ENCODE measurements around the gene KCNA3.

DNA sequence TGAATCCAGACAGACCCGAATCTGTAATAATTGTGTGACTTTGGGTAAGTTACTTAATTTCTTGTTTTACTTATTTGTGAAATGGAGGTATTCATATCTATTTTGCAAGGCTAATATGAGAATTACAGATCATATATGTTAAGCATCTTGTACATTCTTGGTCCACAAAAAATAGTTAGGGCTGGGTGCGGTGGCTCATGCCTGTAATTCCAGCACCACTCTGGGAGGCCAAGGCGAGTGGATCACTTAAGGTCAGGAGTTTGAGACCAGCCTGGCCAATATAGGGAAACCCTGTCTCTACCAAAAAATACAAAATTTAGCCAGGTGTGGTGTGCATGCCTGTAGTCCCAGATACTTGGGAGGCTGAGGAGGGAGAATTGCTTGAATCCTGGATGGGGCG is 22.9 kb upstream of the KCNA3 start:
- TF ChIP-seq EP300 (IDR thresholded peaks at IDR 0.05) = no peak
- TF ChIP-seq, protein P1, sequence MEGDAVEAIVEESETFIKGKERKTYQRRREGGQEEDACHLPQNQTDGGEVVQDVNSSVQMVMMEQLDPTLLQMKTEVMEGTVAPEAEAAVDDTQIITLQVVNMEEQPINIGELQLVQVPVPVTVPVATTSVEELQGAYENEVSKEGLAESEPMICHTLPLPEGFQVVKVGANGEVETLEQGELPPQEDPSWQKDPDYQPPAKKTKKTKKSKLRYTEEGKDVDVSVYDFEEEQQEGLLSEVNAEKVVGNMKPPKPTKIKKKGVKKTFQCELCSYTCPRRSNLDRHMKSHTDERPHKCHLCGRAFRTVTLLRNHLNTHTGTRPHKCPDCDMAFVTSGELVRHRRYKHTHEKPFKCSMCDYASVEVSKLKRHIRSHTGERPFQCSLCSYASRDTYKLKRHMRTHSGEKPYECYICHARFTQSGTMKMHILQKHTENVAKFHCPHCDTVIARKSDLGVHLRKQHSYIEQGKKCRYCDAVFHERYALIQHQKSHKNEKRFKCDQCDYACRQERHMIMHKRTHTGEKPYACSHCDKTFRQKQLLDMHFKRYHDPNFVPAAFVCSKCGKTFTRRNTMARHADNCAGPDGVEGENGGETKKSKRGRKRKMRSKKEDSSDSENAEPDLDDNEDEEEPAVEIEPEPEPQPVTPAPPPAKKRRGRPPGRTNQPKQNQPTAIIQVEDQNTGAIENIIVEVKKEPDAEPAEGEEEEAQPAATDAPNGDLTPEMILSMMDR (IDR thresholded peaks at IDR 0.05) = no peak
- no peak for TF ChIP-seq POLR2AphosphoS5 (IDR thresholded peaks at IDR 0.05)
- no peak for TF ChIP-seq POLR2A (IDR thresholded peaks at IDR 0.05)

All from stomach (tissue), 4 donors.